Stimulated activated CD4-positive, alpha-beta T cell treated with anti-CD3 and anti-CD28 coated beads, Interleukin-1b, Interleukin-23, amount 100 ng/mL, for 4 hours (primary cell): Measurements from ENCODE around the gene CACNG1.

Experiments
- DNase-seq, 2 donors: peaks; one replicate each; pipeline ENCODE4 v3.0.0-alpha.2; 2020; ENCODE audit warnings: low read depth in 2 of 2

Gene CACNG1, protein sequence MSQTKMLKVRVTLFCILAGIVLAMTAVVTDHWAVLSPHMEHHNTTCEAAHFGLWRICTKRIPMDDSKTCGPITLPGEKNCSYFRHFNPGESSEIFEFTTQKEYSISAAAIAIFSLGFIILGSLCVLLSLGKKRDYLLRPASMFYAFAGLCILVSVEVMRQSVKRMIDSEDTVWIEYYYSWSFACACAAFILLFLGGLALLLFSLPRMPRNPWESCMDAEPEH

DNA sequence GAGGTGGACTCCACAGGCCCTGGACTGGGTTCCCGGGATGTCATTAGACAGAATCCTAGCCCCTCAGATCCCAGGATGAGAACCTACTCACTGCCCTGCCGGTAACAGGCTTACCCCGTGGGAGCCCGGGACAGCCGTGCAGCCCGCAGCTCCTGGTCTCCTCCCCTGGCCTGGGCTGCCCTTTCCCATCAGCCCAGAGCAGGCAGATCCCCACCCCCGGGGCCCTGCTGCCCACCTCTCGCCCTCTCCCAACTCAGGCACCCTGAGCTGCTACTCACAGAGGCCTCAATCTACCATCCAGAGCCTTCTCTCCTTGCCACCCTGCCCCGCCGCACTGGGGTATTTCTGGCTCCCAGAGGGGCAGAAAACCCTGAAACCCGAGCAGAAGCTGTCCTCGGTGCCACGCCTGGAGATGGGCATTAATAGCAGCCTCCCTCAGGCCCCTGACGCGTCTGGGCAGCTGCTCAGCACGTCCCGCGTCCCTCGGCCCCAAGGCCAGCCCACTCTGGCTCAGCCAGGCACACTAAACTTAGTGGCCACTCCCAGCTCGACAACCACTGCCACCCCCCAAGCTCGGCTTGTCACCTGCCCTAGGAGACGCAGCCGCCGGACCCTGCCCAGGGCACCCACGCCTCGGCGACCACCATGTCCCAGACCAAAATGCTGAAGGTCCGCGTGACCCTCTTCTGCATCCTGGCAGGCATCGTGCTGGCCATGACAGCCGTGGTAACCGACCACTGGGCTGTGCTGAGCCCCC is at the start of gene CACNG1:
Gene CACNG1 (plus strand): TSS at position 539 of the 757 bp plus-strand sequence. CDS start 107 bp downstream, at position 646.
- no peak for DNase-seq

DNA sequence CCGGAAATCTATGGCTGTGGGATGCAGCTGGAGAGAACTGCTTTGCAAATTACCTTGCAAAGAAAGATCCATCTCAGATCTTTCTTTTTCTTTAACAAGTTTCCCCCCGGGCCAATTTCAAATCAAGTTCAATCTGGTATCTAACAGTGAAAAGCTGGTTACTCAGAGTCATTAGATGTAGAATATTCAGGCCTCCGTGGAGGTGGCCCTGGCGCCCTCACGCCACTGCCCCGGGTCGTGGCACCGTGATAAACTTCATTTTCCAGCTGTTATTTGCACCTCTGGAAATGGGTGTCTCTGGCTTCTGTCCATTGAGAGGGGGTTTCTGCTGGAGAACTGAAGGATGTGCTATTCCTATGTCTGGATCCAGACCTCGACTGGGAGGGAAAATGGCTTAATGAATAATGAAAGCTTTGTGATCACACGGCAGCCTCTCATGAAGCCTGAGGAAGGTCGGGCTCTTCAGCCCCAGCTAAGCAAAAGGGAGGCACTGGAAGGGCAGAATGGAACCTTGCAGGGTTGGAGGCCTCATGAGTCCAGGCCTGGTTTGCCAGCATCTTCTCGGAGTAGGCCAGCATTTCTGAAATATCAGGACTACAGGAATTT is 49.3 kb upstream of the CACNG1 start:
- no peak for DNase-seq

DNA sequence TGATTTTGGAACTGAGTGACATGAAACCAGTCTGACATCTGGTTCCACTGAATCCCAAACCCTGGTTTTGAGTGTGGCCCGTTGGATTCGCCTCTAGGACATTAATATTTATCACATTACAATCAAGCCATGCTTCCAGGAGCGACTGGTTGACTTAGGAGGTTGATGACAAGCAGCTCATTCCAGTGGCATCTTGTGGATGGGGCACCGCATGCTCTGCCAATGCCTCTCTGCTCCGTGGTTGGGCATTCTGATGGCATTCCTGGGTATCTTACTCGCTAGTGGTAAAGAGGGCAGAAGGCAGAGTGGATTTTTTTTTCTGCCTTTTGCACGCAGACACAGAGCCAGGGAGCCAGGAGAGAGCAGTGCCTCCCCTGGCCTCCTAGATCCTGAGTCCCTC is 48.4 kb upstream of the CACNG1 start:
- no peak for DNase-seq

DNA sequence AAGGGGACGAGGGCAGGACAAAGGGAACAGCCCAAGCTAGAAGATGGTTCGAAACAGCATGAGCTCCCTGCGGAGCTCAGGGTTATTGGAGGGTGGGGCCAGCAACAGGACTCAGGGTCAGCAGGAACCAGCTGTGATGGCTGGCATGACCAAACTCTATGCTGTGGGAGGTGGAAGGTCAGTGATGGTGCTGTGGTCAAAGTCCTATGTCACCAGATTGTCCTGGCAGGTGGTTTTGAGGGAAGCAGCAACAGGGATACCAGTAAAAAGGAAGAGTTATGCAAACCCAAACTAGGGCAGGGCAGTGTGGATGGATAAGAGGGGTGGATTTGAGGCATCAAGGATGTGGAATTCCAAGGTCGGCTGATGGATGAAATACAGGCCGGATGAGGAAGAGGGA is 47.4 kb upstream of the CACNG1 start:
- no peak for DNase-seq

DNA sequence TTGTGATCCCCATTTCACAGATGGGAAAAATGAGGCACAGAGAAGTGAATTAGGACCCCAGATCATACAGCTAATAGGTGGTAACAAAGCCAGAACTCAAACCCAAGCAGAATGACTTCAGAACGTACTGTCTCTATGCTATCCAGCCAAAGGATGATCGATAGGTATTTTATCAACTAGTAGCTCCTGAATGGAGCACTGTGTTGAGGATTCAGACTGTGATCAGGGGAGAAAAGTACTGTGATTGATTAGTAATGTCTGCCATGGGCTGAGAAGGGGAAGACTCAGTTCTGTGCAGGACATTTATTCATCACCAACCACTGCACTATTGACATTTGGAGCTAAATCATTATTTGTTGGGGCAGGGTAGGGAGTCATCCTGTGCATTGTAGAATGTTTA is 41.1 kb upstream of the CACNG1 start:
- no peak for DNase-seq

DNA sequence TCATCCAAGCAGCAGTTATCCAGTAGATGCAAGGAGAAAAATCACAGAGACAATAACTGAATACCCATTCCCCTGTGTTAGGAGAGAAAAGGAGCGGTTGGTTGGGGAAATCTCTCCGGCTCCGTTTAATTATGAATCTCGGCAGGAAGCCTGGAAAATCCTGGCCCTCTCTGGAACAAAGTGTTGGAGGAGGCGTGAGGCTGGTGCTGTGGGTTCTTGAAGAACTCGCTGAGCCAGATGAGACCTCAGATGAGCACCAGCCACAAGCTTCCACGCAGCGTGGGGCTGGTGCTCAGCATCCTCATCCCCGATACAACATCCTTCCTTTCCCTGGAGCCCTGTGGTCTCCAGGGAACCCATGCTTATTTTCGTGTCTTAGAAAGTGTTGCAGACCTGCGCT is 40.2 kb upstream of the CACNG1 start:
- no peak for DNase-seq

DNA sequence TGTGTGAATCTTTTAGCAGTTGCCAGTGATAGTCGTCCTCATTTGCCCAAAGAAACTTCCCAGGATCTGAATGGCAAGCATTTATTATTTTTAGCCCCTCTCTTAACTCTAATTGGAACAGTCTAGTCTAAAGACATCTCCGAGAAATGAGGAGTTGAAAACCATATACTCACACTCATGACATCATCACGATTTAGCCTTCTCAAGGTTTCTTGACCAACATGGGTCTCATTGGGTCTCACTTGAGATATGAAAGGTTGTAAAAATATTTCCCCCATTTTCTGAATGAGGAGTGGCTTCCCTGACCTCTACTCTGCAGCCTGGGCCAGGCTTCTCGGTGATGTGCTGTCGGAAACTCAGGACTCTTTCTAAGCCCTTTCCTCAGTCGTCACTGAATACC is 37.1 kb upstream of the CACNG1 start:
- no peak for DNase-seq

DNA sequence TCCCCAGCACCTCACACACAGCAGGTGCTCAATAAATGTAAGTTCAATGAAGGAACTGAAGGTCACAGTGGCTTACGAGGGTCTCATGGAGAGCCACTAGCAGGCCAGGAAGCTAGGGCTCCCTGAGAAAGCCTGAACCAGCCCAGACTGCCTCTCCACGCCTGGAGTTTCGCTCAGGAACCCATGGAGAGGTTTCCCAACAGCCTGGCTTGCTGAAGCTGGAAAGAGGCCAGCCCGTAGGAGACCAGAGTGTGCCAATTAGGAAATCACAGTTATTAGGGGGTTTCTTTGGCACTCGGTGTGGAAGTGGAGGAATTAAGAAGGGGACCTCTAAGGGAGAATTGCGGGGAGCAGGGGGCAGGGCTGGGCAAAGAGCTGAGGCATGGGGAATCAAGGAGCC is 36.3 kb upstream of the CACNG1 start:
- no peak for DNase-seq

DNA sequence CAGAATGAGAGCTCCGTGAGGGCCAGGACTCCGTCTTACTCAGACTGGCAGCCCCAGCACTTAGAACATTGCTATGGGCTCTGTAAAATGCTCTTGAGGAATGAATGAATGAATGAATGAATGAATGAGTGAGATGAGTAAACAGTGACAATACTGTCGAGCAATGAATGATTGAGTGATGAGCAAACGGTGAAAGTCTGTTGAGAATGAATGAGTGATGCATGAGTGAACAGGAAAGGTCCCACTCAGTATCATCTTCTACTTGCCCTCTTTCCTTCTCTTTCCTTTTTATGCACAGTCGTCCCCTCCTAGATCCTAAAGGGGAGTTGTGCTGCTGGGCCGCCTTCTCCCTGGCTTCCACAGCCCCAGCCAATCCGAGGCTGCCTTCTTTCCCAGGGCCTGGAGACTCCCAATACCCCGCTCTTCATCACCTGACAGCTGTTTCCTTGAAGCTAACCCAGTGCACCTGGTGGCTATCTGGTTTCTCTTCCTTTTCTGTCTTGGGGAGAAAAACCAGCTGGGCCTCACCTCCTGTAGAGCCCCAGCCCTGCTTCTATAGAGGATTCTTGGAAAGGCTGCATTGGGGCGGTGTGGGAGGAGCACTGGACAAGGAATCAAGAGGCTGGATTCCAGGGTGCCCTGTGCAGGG is 32.7 kb upstream of the CACNG1 start:
- DNase-seq, result no peak

DNA sequence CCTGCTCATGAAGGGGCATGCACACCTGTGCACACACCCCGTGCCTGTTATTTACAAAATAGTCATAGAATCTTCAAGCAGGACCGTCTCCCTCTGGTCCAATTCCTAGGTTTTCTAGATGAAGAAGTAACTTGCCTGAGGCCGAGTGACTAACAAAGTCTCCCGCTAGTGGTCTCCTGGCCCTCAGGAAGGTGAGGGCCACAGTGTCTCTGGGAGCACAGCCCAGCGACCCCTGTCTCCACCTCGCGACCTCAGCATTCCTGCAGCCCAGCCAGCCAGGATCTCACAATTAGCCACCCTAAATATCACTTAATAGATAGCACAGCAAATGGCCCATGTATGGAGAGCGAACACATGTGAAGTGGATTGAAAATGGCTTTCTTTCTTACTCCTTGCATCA is 30.5 kb upstream of the CACNG1 start:
- DNase-seq, result no peak

DNA sequence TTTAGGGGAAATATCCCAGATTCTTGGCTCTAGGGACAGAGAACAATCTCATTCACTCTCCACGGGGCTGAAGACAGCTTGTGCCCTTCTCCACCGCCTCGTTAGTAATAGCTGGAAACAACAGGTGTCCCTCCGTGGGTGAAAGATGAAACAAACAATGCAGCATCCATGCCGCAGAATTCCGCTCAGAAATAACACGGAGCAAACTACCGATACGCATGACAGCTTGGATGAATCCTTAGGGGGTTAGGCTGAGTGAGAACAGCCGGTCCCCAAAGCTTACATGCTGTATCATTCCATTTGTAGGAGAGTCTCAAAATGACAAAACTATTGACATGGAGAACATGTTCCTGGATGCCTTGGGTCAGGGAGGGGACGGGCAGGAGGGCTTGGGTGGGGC is 29.4 kb upstream of the CACNG1 start:
- DNase-seq, result no peak

DNA sequence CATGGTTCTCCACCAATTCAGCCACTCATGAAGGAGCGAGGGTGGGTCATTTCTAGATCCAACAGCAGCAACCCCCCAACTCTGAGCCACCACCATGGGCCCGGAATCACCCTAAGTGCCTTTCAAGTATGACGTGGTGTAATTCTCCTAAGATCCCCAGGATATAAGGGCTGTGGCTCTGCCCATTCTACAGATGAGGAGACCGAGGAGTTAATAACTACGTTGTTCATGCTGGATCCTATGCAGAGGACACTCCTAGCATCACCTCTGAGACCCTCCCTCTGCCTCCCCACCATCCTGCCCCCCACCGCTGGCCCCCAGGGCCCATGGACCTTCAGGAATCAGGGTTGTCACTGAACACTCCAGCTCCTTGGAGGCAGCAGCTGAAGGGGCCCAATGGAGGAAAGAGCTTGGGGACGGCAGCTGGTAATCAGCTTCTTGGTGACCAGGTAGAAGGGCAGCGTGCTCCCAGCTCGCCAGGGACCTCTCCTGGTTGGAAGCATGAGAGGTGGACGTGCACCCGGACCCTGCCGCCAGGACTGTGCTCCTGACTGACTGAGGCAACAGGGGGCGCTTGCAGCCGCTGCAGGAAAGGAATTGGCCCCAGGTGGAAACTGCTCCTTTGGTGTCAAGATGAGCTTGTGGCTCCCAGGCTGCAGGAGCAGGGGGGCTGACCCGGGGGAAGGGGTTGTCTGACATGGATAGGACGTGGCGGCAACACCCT is 28.2 kb upstream of the CACNG1 start:
- DNase-seq, result no peak

DNA sequence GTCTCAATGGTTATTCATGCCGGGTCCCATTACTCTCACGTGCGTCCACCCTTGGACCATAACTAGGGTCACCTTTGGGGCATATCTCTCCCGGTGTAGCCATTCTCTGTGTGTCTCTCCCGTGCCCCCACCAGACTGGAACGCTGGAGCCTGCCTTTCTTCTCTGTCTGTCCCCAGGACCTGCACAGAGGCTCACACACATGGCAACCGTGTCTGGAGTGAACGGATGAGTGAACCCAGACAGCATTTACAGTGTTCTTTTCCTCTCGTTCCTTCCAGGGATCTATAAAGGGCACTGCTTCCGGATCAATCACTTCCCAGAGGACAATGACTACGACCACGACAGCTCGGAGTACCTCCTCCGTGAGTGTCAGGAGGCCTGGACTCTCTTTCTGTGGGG is 26.4 kb upstream of the CACNG1 start:
- no peak for DNase-seq

DNA sequence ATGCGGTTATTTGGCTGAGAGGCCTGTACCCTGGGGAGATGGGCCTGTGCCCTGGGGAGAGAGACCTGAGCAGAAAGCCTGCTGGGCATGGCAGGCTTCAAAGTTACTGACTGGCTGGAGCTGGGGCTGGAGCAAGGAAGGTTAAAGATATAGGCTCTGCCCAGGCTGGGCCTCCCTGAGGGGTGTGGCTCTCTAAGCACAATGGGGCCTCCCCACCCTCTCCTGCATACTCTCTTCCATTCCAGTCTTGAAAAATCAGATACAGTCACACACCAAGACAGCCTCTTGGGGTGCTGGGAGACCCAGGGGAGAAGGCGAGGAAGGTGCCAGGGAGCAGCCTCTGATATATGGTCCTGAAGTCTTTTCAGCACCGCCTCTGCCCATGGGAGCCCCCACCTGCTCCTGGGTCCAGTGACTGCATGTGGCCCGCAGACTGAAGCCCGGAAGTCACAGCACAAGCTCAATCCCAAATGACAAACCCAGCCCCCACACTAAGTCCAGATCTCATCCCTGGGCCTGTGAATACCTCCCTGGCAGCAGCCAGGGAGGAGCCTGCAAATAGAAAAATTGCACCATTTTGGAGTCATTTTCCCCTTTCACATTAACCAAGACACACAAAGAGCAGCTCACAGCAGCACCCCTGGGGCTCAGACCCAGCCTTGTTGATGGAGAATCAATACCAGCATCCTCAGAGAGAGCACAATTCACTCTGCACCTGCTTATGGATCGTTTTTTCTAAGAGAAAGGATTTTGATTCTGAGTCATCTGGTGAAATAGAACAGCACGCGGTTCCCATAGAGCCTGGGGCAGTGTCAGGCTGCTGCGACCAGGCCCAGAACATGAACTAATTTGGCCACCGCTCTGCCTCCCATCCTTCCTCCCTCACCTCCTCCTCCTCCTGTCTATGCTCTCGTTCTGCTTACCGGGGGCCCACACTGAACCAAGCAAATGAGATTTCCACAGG is 25.6 kb upstream of the CACNG1 start:
- no peak for DNase-seq

DNA sequence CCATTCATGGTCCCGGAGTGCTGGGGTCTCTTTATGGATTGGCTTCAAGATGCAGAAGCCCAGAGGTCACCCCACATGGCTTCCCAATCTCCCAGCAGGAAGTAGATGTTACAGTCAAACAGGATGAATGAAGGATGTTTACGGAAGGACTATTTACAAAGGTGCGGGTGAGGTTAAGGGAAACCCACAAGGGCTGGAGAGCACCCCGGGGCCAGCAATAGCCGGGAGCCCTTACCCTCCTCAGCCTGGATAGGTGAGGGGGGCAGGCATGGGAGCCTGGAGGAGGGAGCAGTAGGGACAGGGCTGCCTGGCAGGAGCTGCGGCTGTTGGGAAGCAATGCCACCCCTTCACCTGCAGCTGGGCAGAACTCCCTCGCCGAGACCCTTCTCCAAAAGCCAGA is 24.5 kb upstream of the CACNG1 start:
- no peak for DNase-seq

DNA sequence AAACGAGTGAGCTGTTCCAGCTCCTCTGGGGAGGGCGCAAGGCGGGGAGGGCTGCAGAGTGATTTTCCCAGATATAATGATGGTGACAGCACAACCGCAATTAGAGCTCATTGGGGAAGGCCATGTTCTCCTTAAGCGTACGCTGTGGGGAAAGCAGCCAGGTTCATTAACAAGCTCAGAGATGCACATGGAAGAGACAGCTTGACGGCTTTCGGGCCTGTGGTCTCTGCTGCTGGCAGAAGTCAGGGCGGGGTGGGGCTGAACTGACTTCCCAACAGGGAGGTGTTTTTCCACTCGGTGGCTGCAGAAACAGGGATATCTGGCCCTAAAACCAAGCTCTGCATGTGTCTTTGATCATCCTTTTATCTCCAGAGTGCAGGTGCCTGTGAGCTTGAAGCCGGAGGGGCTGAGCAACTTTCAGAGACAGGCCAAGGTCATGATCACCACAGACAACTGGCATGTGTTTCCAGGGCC is 24.0 kb upstream of the CACNG1 start:
- no peak for DNase-seq

DNA sequence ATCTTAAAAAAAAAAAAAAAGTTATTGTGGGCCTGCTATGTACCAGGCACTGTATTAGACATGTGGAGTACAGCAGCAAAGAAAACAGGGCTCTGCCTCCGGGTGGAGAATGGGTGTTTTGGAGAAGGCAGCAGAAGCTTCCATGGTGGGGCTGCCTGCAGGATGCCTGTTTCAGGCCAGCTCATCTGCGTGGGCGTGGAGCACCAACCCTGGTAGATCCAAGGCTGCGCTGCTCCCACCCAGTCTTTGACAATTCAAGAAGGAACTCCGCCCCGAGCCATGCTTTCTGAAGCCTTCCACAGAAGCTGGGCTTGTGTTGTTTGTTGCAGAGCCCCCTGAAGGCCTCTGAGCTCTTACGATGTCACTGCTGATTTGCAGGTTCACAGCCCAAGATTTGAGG is 23.2 kb upstream of the CACNG1 start:
- no peak for DNase-seq

DNA sequence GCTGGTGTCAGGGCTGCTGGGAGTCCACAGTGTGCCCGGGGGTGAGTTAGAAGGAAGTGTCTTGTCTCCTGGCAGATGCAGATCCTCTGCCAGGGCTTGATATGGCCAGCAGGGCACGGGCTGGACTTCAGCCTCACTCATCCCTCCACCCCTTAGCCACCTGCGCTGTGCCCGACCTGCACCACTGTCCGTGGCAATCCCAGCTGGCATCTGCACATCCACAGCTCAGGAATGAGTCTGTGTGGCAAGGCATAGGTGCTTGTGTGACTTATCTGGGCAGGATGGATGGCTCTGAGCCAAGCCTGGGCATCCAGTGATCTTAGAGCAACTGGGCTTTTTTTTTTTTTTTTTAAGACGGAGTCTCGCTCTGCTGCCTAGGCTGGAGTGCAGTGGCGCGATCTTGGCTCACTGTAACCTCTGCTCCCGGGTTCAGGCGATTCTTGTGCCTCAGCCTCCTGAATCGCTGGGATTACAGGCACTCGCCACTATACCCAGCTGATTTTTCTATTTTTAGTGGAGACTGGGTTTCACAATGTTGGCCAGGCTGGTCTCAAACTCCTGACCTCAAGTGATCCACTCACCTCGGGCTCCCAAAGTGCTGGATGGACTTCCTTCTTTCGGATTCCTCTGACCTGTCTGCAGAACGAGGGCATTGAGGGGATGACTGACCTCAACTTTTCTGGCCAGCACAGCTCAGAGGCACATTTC is 22.5 kb upstream of the CACNG1 start:
- no peak for DNase-seq

DNA sequence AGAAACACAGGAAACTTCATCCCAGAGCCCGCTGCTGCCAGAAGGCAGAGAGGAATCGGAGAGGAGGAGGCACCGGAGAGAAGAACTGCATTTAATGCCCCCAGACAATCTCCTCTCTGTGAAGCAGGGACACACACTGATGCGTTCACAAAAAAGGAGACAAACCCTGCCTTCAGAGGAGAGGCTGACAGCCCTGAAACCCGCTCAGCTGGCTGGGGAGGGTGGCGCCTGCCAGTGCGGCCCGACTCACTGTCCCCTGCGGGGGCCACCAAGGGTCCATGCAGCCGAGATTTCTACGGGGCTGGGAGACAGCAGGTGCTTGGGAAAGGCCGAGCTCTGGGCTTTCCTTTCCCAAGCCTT is 21.9 kb upstream of the CACNG1 start:
- DNase-seq, result no peak

DNA sequence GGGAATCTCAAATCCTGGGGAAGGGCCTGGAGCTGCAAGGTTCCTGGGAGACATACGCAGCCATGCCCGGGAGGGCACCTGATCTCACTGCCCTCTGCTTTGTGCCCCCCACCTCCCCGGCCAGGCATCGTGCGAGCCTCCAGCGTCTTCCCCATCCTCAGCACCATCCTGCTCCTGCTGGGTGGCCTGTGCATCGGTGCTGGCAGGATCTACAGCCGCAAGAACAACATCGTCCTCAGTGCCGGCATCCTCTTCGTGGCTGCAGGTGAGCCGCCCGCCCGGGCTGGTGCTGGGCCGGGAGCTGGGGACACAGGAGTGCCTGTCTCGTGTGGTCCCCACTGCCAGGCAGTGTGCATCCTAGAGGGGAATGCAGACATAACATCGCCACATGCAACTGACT is 19.6 kb upstream of the CACNG1 start:
- no peak for DNase-seq
